T-helper 17 cell (primary cell): Measurements from ENCODE around the gene GNPAT. TPM values are rescaled to one million over a fixed set of nuclear protein-coding genes. Genes with fewer than 3 reads are reported as not detected.

Experiments used
- ATAC-seq: fragments of 150-1000 bp; cut with Tn5 transposase; 2 replicates; pipeline ENCODE4 v1.10.0; 2021; ENCODE audit warnings: mild to moderate bottlenecking, moderate library complexity
- DNase-seq, 3 donors: peaks; one replicate each; pipeline versions ENCODE4 v3.0.0 to v3.0.0-alpha.2; 2020 to 2021
- H3K9me3 ChIP-seq: one replicate; pipeline ENCODE4 v1.7.0; 2013; ENCODE audit warnings: low read length, mild to moderate bottlenecking; ENCODE audit not compliant: control insufficient read depth, poor library complexity, severe bottlenecking
- H3K27ac Mint-ChIP-seq: one replicate; pipeline ENCODE4 v1.8.0; 2022; ENCODE audit warnings: mild to moderate bottlenecking, moderate library complexity, mixed read lengths
- H3K27me3 Mint-ChIP-seq: one replicate; pipeline ENCODE4 v1.8.0; 2022; ENCODE audit warnings: mixed read lengths
- H3K36me3 Mint-ChIP-seq: one replicate; pipeline ENCODE4 v1.8.0; 2022; ENCODE audit warnings: low read depth, mixed read lengths
- H3K4me1 Mint-ChIP-seq: one replicate; pipeline ENCODE4 v1.8.0; 2022; ENCODE audit warnings: mild to moderate bottlenecking, mixed read lengths
- H3K4me3 Mint-ChIP-seq: one replicate; pipeline ENCODE4 v1.8.0; 2022; ENCODE audit warnings: mild to moderate bottlenecking, moderate library complexity, mixed read lengths
- total RNA-seq, 4 donors: library from RNA in 2 of 4; stranded (reverse) in 2 of 4; gene quantifications; one replicate each; pipeline ENCODE4 v1.2.3 and lab custom pipeline; 2022 to 2026

GNPAT gene
- total RNA-seq, 2 donors from 2014 or later, result 16.4 to 20.3 TPM

- H3K9me3 ChIP-seq, result no peaks in the 10 kb centered on the region
- Mint-ChIP-seq H3K4me1 (peaks cover 8% of the 10 kb centered on the region), H3K36me3 (no peaks in the 10 kb centered on the region), H3K27ac (no peak overlapping the region), H3K4me3 (no peak overlapping the region), H3K27me3 (peaks cover 27% of the 10 kb centered on the region)
- ATAC-seq, result no peak
- DNase-seq, result no peak
Measured at GRCh38 chr1:231217056-231217455, 24.0 kb upstream of the GNPAT start.

- no peak overlapping the region for H3K4me3 Mint-ChIP-seq
- ATAC-seq (no peak), DNase-seq (no peak)
- no peaks in the 10 kb centered on the region for H3K9me3 ChIP-seq
- no peak overlapping the region for H3K27ac Mint-ChIP-seq
- H3K4me1 Mint-ChIP-seq, result peaks cover 8% of the 10 kb centered on the region
- no peaks in the 10 kb centered on the region for H3K36me3 Mint-ChIP-seq
- H3K27me3 Mint-ChIP-seq, result peaks cover 27% of the 10 kb centered on the region
Measured at GRCh38 chr1:231218078-231218477, 22.9 kb upstream of the GNPAT start.

- peaks cover 3% of the 10 kb centered on the region for H3K36me3 Mint-ChIP-seq
Measured at GRCh38 chr1:231219422-231220401, 21.3 kb upstream of the GNPAT start.

GRCh38 chr1:231220801-231221200 lies 20.2 kb upstream of the GNPAT start:
- H3K4me1 Mint-ChIP-seq, result peaks cover 11% of the 10 kb centered on the region

More at GRCh38 chr1:231219422-231220401, 21.3 kb upstream of the GNPAT start:
- H3K4me1 Mint-ChIP-seq, result peaks cover 10% of the 10 kb centered on the region
- no peak overlapping the region for H3K27ac Mint-ChIP-seq
- no peaks in the 10 kb centered on the region for H3K9me3 ChIP-seq
- no peak for DNase-seq
- H3K4me3 Mint-ChIP-seq, result no peak overlapping the region
- peaks cover 21% of the 10 kb centered on the region for H3K27me3 Mint-ChIP-seq
- ATAC-seq, result no peak

GRCh38 chr1:231226156-231226555 lies 14.9 kb upstream of the GNPAT start:
- no peak overlapping the region for H3K4me3 Mint-ChIP-seq
- no peaks in the 10 kb centered on the region for H3K9me3 ChIP-seq
- ATAC-seq, result no peak
- H3K4me1 Mint-ChIP-seq, result peaks cover 13% of the 10 kb centered on the region
- no peak for DNase-seq
- H3K27ac Mint-ChIP-seq, result peak overlapping the region; percentile 12
- peaks cover 18% of the 10 kb centered on the region for H3K36me3 Mint-ChIP-seq
- H3K27me3 Mint-ChIP-seq, result no peaks in the 10 kb centered on the region

More at GRCh38 chr1:231220801-231221200, 20.2 kb upstream of the GNPAT start:
- peaks cover 21% of the 10 kb centered on the region for H3K27me3 Mint-ChIP-seq
- DNase-seq (no peak), ATAC-seq (no peak)
- no peak overlapping the region for H3K4me3 Mint-ChIP-seq
- H3K9me3 ChIP-seq, result no peaks in the 10 kb centered on the region
- no peak overlapping the region for H3K27ac Mint-ChIP-seq
- H3K36me3 Mint-ChIP-seq, result peaks cover 10% of the 10 kb centered on the region

- peak overlapping the region; percentile 72 for H3K27ac Mint-ChIP-seq
- ATAC-seq (no peak), DNase-seq (no peak)
- H3K36me3 Mint-ChIP-seq, result peaks cover 5% of the 10 kb centered on the region
- no peaks in the 10 kb centered on the region for H3K9me3 ChIP-seq
- H3K27me3 Mint-ChIP-seq, result no peaks in the 10 kb centered on the region
- peaks cover 35% of the 10 kb centered on the region for H3K4me1 Mint-ChIP-seq
- no peak overlapping the region for H3K4me3 Mint-ChIP-seq
Measured at GRCh38 chr1:231231511-231231910, 9.5 kb upstream of the GNPAT start.

- H3K9me3 ChIP-seq, result no peaks in the 10 kb centered on the region
- Mint-ChIP-seq H3K27me3 (no peaks in the 10 kb centered on the region), H3K4me3 (no peak overlapping the region), H3K36me3 (no peaks in the 10 kb centered on the region), H3K4me1 (peaks cover 41% of the 10 kb centered on the region), H3K27ac (peak overlapping the region; percentile 27)
- no peak for DNase-seq
- ATAC-seq, result no peak
Measured at GRCh38 chr1:231232870-231233734, 7.9 kb upstream of the GNPAT start.

GRCh38 chr1:231233735-231234417 lies 7.1 kb upstream of the GNPAT start:
- peak overlapping the region; percentile 27 for H3K27ac Mint-ChIP-seq
- no peaks in the 10 kb centered on the region for H3K9me3 ChIP-seq
- peaks cover 45% of the 10 kb centered on the region for H3K4me1 Mint-ChIP-seq
- DNase-seq (no peak), ATAC-seq (no peak)
- peaks cover 2% of the 10 kb centered on the region for H3K36me3 Mint-ChIP-seq
- no peaks in the 10 kb centered on the region for H3K27me3 Mint-ChIP-seq
- H3K4me3 Mint-ChIP-seq, result no peak overlapping the region

GRCh38 chr1:231234506-231234905 lies 6.5 kb upstream of the GNPAT start:
- ATAC-seq, result no peak
- no peaks in the 10 kb centered on the region for H3K27me3 Mint-ChIP-seq
- peak overlapping the region; percentile 27 for H3K27ac Mint-ChIP-seq
- no peak for DNase-seq
- H3K36me3 Mint-ChIP-seq, result peaks cover 2% of the 10 kb centered on the region
- no peak overlapping the region for H3K4me3 Mint-ChIP-seq
- H3K4me1 Mint-ChIP-seq, result peaks cover 49% of the 10 kb centered on the region
- no peaks in the 10 kb centered on the region for H3K9me3 ChIP-seq

GRCh38 chr1:231235526-231236207 lies 5.3 kb upstream of the GNPAT start:
- ATAC-seq, result no peak
- H3K36me3 Mint-ChIP-seq, result peaks cover 2% of the 10 kb centered on the region
- no peaks in the 10 kb centered on the region for H3K9me3 ChIP-seq
- no peaks in the 10 kb centered on the region for H3K27me3 Mint-ChIP-seq
- no peak for DNase-seq
- H3K4me3 Mint-ChIP-seq, result no peak overlapping the region
- no peak overlapping the region for H3K27ac Mint-ChIP-seq
- peaks cover 50% of the 10 kb centered on the region for H3K4me1 Mint-ChIP-seq

GRCh38 chr1:231236208-231236591 lies 4.8 kb upstream of the GNPAT start:
- DNase-seq (no peak), ATAC-seq (no peak)
- H3K4me1 Mint-ChIP-seq, result peaks cover 47% of the 10 kb centered on the region
- H3K27me3 Mint-ChIP-seq, result no peaks in the 10 kb centered on the region
- no peaks in the 10 kb centered on the region for H3K9me3 ChIP-seq
- H3K4me3 Mint-ChIP-seq, result peak overlapping the region; percentile 41
- H3K27ac Mint-ChIP-seq, result no peak overlapping the region
- H3K36me3 Mint-ChIP-seq, result peaks cover 2% of the 10 kb centered on the region

GRCh38 chr1:231236938-231237337 lies 4.1 kb upstream of the GNPAT start:
- peaks cover 2% of the 10 kb centered on the region for H3K36me3 Mint-ChIP-seq
- H3K9me3 ChIP-seq, result no peaks in the 10 kb centered on the region
- DNase-seq, result no peak
- no peak for ATAC-seq
- H3K27me3 Mint-ChIP-seq, result no peaks in the 10 kb centered on the region
- peaks cover 44% of the 10 kb centered on the region for H3K4me1 Mint-ChIP-seq
- H3K27ac Mint-ChIP-seq, result no peak overlapping the region
- H3K4me3 Mint-ChIP-seq, result no peak overlapping the region
